HepG2 (cell line): ENCODE results near the gene ZNF615. TPM values are rescaled to one million over a fixed set of nuclear protein-coding genes. Genes with fewer than 3 reads are reported as not detected.

ENCODE experiments used
- AFF4 ChIP-seq: sonication (generic); formaldehyde crosslinking; IDR thresholded peaks from 2 replicates; pipeline ENCODE4 v1.4.0; 2020; ENCODE audit warnings: missing genetic modification reagents
- AKAP8 ChIP-seq: sonication (generic); formaldehyde crosslinking; IDR thresholded peaks from 2 replicates; pipeline ENCODE4 v1.5.1; 2020; ENCODE audit warnings: mild to moderate bottlenecking, missing genetic modification reagents
- FOXP4 ChIP-seq: sonication (generic); formaldehyde crosslinking; IDR thresholded peaks from 2 replicates; pipeline ENCODE4 v1.4.0; 2020; ENCODE audit warnings: missing genetic modification reagents
- JARID2 ChIP-seq: sonication (generic); formaldehyde crosslinking; IDR thresholded peaks from 2 replicates; pipeline ENCODE4 v1.8.1; 2023; ENCODE audit warnings: missing genetic modification reagents, inconsistent platforms; ENCODE audit not compliant: insufficient replicate concordance
- KLF6 ChIP-seq: IDR thresholded peaks from 2 replicates; pipeline ENCODE4 v1.8.0; 2016; ENCODE audit warnings: missing biosample characterization, missing genetic modification reagents
- NR2F1 ChIP-seq, 2 experiments: fragments of 450-650 bp in 1 of 2; formaldehyde crosslinking in 1 of 2; IDR thresholded peaks; 2 replicates each; pipeline versions ENCODE4 v1.5.0 to v1.6.1; 2016 to 2020; ENCODE audit warnings: mild to moderate bottlenecking in 1 of 2, missing compliant biosample characterization in 1 of 2, missing genetic modification reagents in 1 of 2, moderate library complexity in 1 of 2
- RELA ChIP-seq: sonication (generic); formaldehyde crosslinking; IDR thresholded peaks from 2 replicates; pipeline ENCODE4 v1.4.0; 2020; ENCODE audit warnings: missing genetic modification reagents
- SAP130 ChIP-seq: IDR thresholded peaks from 2 replicates; pipeline ENCODE4 v1.6.1; 2016; ENCODE audit warnings: low read depth
- ZBTB3 ChIP-seq: sonication (generic); formaldehyde crosslinking; IDR thresholded peaks from 2 replicates; pipeline ENCODE4 v1.4.0; 2020; ENCODE audit warnings: low read depth, mild to moderate bottlenecking, moderate library complexity, missing genetic modification reagents, borderline replicate concordance
- ZBTB42 ChIP-seq: sonication (generic); formaldehyde crosslinking; IDR thresholded peaks from 2 replicates; pipeline ENCODE4 v1.5.0; 2020; ENCODE audit warnings: mild to moderate bottlenecking, missing genetic modification reagents
- ZBTB43 ChIP-seq: sonication (generic); formaldehyde crosslinking; conservative IDR thresholded peaks from 2 replicates; pipeline ENCODE4 v1.4.0; 2020; ENCODE audit warnings: missing genetic modification reagents
- ZFP1 ChIP-seq: IDR thresholded peaks from 2 replicates; pipeline ENCODE4 v1.6.1; 2016
- ZFP90 ChIP-seq: sonication (generic); formaldehyde crosslinking; IDR thresholded peaks from 2 replicates; pipeline ENCODE4 v1.8.0; 2022; ENCODE audit warnings: missing genetic modification reagents, mild to moderate bottlenecking, inconsistent platforms, borderline replicate concordance
- ZNF136 ChIP-seq: sonication (generic); formaldehyde crosslinking; IDR thresholded peaks from 2 replicates; pipeline ENCODE4 v1.8.1; 2022; ENCODE audit warnings: low read depth, mild to moderate bottlenecking, moderate library complexity, missing genetic modification reagents
- ZNF781 ChIP-seq: sonication (generic); formaldehyde crosslinking; IDR thresholded peaks from 2 replicates; pipeline ENCODE4 v1.5.1; 2020; ENCODE audit warnings: borderline replicate concordance, mild to moderate bottlenecking, missing genetic modification reagents; ENCODE audit errors: not compliant biosample characterization
- polyA plus RNA-seq, 8 experiments: library from polyadenylated mRNA; depleted of rRNA in 3 of 8; stranded (reverse) in 7 of 8; unstranded in 1 of 8; fragments of >200 nt; fragmentation: Illumina TruSeq in 4 of 8; extraction: Trizol in 4 of 8; gene quantifications; 2 replicates each; pipeline versions ENCODE4 v1.2.1 to v1.2.3, GENCODE V29; 2011 to 2016; ENCODE audit warnings: low read depth in 4 of 8, missing spikeins in 1 of 8, mixed read lengths in 1 of 8; ENCODE audit not compliant: insufficient read depth in 1 of 8
- total RNA-seq, 5 experiments: library from RNA; depleted of rRNA; stranded (reverse); fragments of >200 nt; fragmentation: Illumina TruSeq; extraction: Trizol; gene quantifications; 2 replicates each; pipeline ENCODE4 v1.2.3, GENCODE V29; 2016; ENCODE audit warnings: low read depth in 1 of 5
- TF ChIP-seq, protein P1 (sequence below): sonication (generic); formaldehyde crosslinking; IDR thresholded peaks from 2 replicates; pipeline ENCODE4 v1.5.1; 2020; ENCODE audit warnings: missing genetic modification reagents, mild to moderate bottlenecking, borderline replicate concordance
- TF ChIP-seq, protein P2 (sequence below): sonication (generic); formaldehyde crosslinking; IDR thresholded peaks from 2 replicates; pipeline ENCODE4 v1.4.0; 2020; ENCODE audit warnings: missing genetic modification reagents

Gene ZNF615
- total and polyA plus RNA-seq, 2 of the 13 experiments (the other 11 are each of a cell fraction or from before 2014, with no cell fraction given) = 5.2 to 7.8 TPM

DNA sequence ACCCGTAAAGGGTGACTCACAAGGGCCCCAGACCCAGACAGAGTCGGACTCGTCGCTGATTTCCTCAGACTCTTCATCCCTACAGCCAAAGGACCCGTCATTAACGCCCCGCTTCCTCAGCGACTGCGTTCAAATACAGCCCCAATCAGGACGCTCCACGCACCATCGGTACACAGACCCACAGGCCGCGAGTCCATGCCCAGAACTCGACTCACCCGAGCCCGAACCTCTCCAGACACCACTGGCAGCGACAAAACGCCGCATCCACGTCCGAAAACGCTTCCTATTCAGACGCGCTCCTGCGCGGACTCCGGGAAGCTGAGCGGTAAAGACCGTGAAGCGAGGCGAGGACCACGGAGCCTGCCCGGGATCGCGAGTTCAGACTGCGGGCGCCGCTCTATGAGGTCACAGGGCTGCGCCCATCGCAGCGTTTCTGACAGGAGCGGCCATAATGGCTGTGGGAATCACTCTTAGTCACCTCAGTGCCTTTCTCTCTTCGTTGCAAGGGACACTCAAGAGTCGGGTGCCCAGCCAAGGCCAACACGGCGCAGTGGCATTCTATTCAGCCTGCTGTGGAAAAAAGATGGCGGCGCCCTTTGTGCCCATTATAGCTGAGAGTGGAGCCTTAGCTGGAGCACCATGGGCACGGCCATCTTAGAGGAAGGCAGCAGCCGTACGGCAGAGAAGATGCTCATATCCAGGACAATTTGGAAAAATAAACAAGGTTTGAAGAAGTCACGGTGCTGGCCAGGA, 20.2 kb upstream of the ZNF615 start, which contains the start of gene ZNF614 (continued):
- TF ChIP-seq, protein P1, sequence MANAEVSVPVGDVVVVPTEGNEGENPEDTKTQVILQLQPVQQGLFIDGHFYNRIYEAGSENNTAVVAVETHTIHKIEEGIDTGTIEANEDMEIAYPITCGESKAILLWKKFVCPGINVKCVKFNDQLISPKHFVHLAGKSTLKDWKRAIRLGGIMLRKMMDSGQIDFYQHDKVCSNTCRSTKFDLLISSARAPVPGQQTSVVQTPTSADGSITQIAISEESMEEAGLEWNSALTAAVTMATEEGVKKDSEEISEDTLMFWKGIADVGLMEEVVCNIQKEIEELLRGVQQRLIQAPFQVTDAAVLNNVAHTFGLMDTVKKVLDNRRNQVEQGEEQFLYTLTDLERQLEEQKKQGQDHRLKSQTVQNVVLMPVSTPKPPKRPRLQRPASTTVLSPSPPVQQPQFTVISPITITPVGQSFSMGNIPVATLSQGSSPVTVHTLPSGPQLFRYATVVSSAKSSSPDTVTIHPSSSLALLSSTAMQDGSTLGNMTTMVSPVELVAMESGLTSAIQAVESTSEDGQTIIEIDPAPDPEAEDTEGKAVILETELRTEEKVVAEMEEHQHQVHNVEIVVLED = peak; percentile 82
- TF ChIP-seq RELA (CRISPR knock-in tag) (peak; percentile 81; the same call in 1 of the 2 replicates), JARID2 (no peak), ZFP1 (no peak), AFF4 (CRISPR knock-in tag) (0 out of 2 replicates have a peak, but pooled peaks have one; percentile 29), FOXP4 (CRISPR knock-in tag) (no peak), KLF6 (CRISPR knock-in tag) (no peak), ZBTB42 (no peak), ZNF136 (CRISPR knock-in tag) (peak; percentile 62; the same call in 1 of the 2 replicates), ZBTB3 (CRISPR knock-in tag) (peak; percentile 66; the same call in 1 of the 2 replicates), ZBTB43 (CRISPR knock-in tag) (0 out of 2 replicates have a peak, but pooled peaks have one; percentile 43), ZNF781 (peak; percentile 30), SAP130 (peak; percentile 97), ZFP90 (CRISPR knock-in tag) (peak; percentile 84; the same call in 1 of the 2 replicates), AKAP8 (no peak), NR2F1 (CRISPR knock-in tag; IDR thresholded peaks at IDR 0.05) (no peak)
- TF ChIP-seq, protein P2, sequence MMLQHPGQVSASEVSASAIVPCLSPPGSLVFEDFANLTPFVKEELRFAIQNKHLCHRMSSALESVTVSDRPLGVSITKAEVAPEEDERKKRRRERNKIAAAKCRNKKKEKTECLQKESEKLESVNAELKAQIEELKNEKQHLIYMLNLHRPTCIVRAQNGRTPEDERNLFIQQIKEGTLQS (CRISPR knock-in tag) = no peak
